Lung (tissue), 12 donors: Measurements from ENCODE around the gene RINT1. TPM values are rescaled to one million over a fixed set of nuclear protein-coding genes. Genes with fewer than 3 reads are reported as not detected.

ENCODE experiments used
- ATAC-seq: fragments of 200-7000 bp; cut with Tn5 transposase; one replicate; pipeline ENCODE4 v1.9.1; 2020; ENCODE audit warnings: moderate number of reproducible peaks; ENCODE audit not compliant: insufficient read depth, low FRiP score
- DNase-seq, 3 donors: peaks; one replicate each; pipeline ENCODE4 v3.0.0-alpha.2; 2013 to 2017
- H3K27ac ChIP-seq, 2 donors: one replicate each; pipeline ENCODE4 v1.5.1; 2013; ENCODE audit warnings: mild to moderate bottlenecking in 2 of 2, moderate library complexity in 2 of 2, control low read depth in 1 of 2, inconsistent platforms in 1 of 2, low read depth in 1 of 2, low read length in 1 of 2
- H3K27me3 ChIP-seq, 3 donors: one replicate each; pipeline ENCODE4 v1.5.1; 2013; ENCODE audit warnings: low read length in 2 of 3; ENCODE audit not compliant: control insufficient read depth in 3 of 3, insufficient read depth in 3 of 3
- H3K36me3 ChIP-seq, 4 donors: one replicate each; pipeline ENCODE4 v1.5.1; 2013; ENCODE audit warnings: low read length in 4 of 4, mild to moderate bottlenecking in 1 of 4, moderate library complexity in 1 of 4; ENCODE audit not compliant: control insufficient read depth in 4 of 4, insufficient read depth in 4 of 4
- H3K4me1 ChIP-seq, 5 donors: one replicate each; pipeline ENCODE4 v1.5.1; 2013; ENCODE audit warnings: low read length in 5 of 5, mild to moderate bottlenecking in 2 of 5, moderate library complexity in 1 of 5; ENCODE audit not compliant: control insufficient read depth in 5 of 5, insufficient read depth in 5 of 5
- H3K4me3 ChIP-seq: one replicate; pipeline ENCODE4 v1.5.1; 2013; ENCODE audit warnings: mild to moderate bottlenecking, control low read depth, moderate library complexity
- H3K9ac ChIP-seq, 2 donors: one replicate each; pipeline ENCODE4 v1.5.1; 2013; ENCODE audit warnings: low read length in 2 of 2, control low read depth in 1 of 2; ENCODE audit not compliant: insufficient read depth in 1 of 2
- H3K9me3 ChIP-seq, 4 donors: one replicate each; pipeline ENCODE4 v1.5.1; 2013; ENCODE audit warnings: low read length in 3 of 4, mild to moderate bottlenecking in 1 of 4, moderate library complexity in 1 of 4; ENCODE audit not compliant: control insufficient read depth in 4 of 4, insufficient read depth in 3 of 4
- CTCF ChIP-seq: IDR thresholded peaks from 2 replicates; pipeline ENCODE4 v1.5.1; 2012; ENCODE audit warnings: mild to moderate bottlenecking; ENCODE audit errors: control extremely low read depth, extremely low read depth
- WGBS, 2 donors: extraction: QIAGEN DNeasy Blood & Tissue Kit; methylation state at CpG; one replicate each; pipeline ENCODE4 v1.1.7; 2013; 5-methylcytosine and 5-hydroxymethylcytosine counted together
- polyA plus RNA-seq, 2 donors: library from polyadenylated mRNA; stranded (reverse); fragments of 200-250 nt; gene quantifications; one replicate each; pipeline ENCODE4 v1.2.1, GENCODE V29; 2013
- total RNA-seq, 2 donors: library from RNA; depleted of rRNA in 1 of 2; stranded (reverse); fragments of >200 nt in 1 of 2; gene quantifications; one replicate each; pipeline ENCODE4 v1.2.1, GENCODE V29; 2014 to 2021
- donor health status: control.
- donor health status: control.
- donor health status: Bipolar disorder and iron deficiency.
- donor health status: healthy.
- donor health status: DM: yes; HTN: yes; CAD: no.

RINT1 gene
- total and polyA plus RNA-seq, 4 donors: 8.4 to 21.9 (median 18.1) TPM

- DNase-seq (peak; percentile 72 to 81 (median 76)), ATAC-seq (peak; percentile 58)
- Histone ChIP-seq H3K9me3 (peaks cover 0 to 2% (median 0%) of the 10 kb centered on the region in 4 donors), H3K9ac (no peak within 1 kb of the TSS), H3K27ac (no peak within 1 kb of the TSS), H3K36me3 (no peaks in the 10 kb centered on the region), H3K4me1 (peaks cover 0 to 7% (median 0%) of the 10 kb centered on the region in 5 donors), H3K4me3 (no peak within 1 kb of the TSS), H3K27me3 (no peaks in the 10 kb centered on the region)
- TF ChIP-seq CTCF: no peak
- 13 to 15% methylated on average over 36 of the region's 36 CpGs for WGBS, 2 donors
Measured at GRCh38 chr7:105581066-105581811, 49.2 kb downstream of the RINT1 start, which contains the start of gene EFCAB10. TSS of gene EFCAB10 (minus strand) at chr7:105581493. CDS start at chr7:105581463, 30 bp downstream.

- ATAC-seq (no peak), DNase-seq (no peak)
- Histone ChIP-seq H3K9ac (no peak overlapping the region), H3K36me3 (no peaks in the 10 kb centered on the region), H3K9me3 (peaks cover 0 to 2% (median 0%) of the 10 kb centered on the region in 4 donors), H3K4me3 (no peak overlapping the region), H3K27ac (no peak overlapping the region), H3K4me1 (peaks cover 0 to 3% (median 2%) of the 10 kb centered on the region in 5 donors), H3K27me3 (no peaks in the 10 kb centered on the region)
- WGBS, 2 donors: 82 to 89% methylated on average over 38 to 39 of the region's 39 CpGs
- TF ChIP-seq CTCF: no peak
Measured at GRCh38 chr7:105583061-105583460, 51.1 kb downstream of the RINT1 start.

GRCh38 chr7:105584165-105584564, 52.2 kb downstream of the RINT1 start:
- no peaks in the 10 kb centered on the region for H3K36me3 ChIP-seq
- WGBS, 2 donors: 96% methylated on average over 5 of the region's 5 CpGs

More at GRCh38 chr7:105584165-105584564, 52.2 kb downstream of the RINT1 start:
- peaks cover 0 to 2% (median 0%) of the 10 kb centered on the region in 4 donors for H3K9me3 ChIP-seq
- TF ChIP-seq CTCF: no peak
- peaks cover 0 to 3% (median 3%) of the 10 kb centered on the region in 5 donors for H3K4me1 ChIP-seq
- no peak for ATAC-seq
- no peaks in the 10 kb centered on the region for H3K27me3 ChIP-seq
- H3K4me3 ChIP-seq: no peak overlapping the region
- no peak overlapping the region for H3K9ac ChIP-seq
- no peak overlapping the region for H3K27ac ChIP-seq
- DNase-seq: no peak
